WI38 (cell line): ENCODE results near the gene TSHZ2.
"Not testable (repeated sequence)": the region's sequence is repeated elsewhere in the genome, so short reads cannot be mapped to it uniquely, and the experiment has no call there.

Source experiments
- H3K4me3 ChIP-seq: 2 replicates; pipeline ENCODE4 v1.5.1; 2011; ENCODE audit warnings: low read depth, mild to moderate bottlenecking, control low read depth, low read length
- TF ChIP-seq, protein P1 (sequence below): IDR thresholded peaks from 2 replicates; pipeline ENCODE4 v1.5.1; 2012; ENCODE audit warnings: low read depth, mild to moderate bottlenecking, control low read depth, low read length

Gene TSHZ2

DNA sequence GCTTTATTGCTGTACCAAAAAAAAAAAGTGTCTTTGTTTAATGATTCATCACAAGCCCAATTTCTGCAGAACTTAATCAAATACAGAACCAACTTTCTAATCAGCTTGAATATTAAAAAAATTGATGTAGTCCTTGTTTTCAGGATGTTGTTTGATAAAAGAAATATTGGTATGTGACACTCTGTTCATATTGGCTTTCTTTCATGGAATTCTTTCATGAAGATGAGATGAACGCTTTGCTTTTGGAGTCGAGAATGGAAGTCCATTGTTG, 437.2 kb downstream of the TSHZ2 start:
- no peak overlapping the region for H3K4me3 ChIP-seq
- TF ChIP-seq, protein P1, sequence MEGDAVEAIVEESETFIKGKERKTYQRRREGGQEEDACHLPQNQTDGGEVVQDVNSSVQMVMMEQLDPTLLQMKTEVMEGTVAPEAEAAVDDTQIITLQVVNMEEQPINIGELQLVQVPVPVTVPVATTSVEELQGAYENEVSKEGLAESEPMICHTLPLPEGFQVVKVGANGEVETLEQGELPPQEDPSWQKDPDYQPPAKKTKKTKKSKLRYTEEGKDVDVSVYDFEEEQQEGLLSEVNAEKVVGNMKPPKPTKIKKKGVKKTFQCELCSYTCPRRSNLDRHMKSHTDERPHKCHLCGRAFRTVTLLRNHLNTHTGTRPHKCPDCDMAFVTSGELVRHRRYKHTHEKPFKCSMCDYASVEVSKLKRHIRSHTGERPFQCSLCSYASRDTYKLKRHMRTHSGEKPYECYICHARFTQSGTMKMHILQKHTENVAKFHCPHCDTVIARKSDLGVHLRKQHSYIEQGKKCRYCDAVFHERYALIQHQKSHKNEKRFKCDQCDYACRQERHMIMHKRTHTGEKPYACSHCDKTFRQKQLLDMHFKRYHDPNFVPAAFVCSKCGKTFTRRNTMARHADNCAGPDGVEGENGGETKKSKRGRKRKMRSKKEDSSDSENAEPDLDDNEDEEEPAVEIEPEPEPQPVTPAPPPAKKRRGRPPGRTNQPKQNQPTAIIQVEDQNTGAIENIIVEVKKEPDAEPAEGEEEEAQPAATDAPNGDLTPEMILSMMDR, result no peak

DNA sequence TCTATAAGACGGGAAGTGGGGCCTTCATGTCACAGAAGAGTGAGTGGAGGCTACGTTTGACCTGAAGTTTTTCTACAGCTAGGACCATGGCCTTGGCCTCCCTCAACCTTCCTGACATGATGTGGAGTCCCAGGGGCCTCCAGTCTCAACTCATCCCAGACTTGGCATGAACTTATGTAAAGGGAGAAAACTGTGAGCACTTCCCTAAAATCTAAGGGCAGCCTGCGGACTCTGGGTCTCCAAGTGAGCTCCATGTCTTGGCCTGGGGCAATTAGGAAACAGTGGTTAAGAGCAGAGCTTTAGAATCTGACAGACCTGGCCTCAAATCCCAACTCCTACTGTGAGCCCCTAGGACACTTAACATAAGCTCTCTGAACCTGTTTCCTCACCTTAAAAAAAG, 439.0 kb downstream of the TSHZ2 start:
- no peak overlapping the region for H3K4me3 ChIP-seq
- TF ChIP-seq, protein P1, result no peak

DNA sequence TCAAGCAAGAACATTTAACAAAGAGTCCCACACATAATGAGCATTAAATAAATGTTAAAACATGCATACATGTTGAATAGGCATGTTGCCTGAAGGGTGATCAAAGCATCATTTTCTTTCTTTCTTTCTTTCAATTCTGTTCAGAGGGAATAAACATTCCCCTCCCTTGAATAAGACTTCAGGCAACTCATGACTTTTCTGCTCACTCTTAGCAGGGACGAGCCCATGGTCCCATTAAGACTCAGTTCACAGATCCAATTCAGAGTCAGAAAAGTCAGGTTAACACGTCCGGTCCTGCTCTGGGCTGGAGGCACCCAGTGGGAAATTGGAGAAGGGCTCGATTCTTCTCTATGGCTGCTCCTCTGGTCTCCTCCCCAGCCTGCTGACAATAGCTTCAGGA, 439.7 kb downstream of the TSHZ2 start:
- TF ChIP-seq, protein P1, result no peak
- H3K4me3 ChIP-seq, result no peak overlapping the region

DNA sequence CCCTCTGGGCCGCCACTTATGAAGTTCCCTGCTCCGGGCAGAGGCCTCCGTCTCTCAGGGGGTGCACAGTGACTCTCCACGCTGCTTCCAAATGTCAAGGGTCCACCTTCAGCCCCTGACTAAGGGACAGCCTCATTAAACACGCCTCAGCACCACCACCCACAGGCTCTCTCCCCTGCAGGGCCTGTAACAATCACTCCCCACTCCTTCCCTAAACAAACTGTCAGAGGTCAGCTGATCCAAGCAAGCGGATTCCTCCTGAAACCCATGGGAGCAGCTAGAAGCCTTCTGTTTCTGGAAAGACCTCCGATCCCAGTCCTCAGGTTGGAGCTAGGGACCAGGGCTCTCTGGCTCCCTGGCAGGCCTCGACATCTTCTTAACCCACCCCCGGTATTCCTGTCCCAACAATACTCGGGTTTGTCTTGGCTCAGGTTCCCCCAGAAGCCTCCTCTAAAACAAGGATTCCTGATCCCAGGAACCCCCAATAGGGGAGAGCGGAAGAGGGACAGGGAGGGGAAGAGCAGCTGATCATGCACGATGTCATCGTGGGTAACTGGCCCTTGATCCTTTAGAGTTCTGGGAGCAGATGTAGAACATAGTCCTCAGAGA, 440.5 kb downstream of the TSHZ2 start:
- H3K4me3 ChIP-seq, result no peak overlapping the region
- TF ChIP-seq, protein P1, result no peak

DNA sequence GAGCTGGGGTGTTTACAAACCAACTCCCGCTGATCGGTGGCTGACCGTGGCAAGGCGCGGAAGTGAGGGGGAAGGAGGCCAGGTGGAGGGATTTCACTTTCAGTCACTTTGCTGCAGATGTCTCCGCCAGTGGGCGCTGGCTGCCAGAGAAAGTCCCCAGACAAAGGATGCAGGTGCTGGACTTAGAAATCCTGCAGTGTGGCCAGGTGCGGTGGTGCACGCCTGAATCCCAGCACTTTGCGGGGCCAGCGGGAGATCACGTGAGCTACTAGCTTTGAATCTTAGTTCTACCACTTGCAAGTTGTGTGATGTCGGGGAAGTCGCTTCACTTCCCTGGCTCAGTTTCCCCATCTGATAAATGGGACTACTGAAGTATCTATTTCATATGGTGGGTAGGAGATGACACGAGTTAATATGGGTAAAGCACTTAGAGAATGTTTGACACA, 441.1 kb downstream of the TSHZ2 start:
- no peak overlapping the region for H3K4me3 ChIP-seq
- TF ChIP-seq, protein P1, result no peak

DNA sequence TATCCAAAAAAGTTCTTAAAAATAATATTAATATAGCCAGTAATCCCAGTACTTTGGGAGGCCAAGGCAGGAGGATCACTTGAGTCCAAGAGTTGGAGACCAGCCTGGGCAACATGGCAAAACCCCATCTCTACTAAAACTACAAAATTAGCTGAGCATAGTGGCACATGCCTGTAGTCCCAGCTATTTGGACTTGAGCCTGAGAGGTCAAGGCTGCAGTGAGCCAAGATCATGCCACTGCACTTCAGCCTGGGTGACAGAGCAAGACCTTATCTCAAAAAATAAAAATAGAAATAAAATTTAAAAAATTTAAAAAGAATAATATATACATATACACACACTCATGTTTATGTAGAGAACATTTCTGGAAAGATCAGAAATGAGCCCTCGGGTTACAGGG, 441.7 kb downstream of the TSHZ2 start:
- not testable (repeated sequence) for H3K4me3 ChIP-seq

DNA sequence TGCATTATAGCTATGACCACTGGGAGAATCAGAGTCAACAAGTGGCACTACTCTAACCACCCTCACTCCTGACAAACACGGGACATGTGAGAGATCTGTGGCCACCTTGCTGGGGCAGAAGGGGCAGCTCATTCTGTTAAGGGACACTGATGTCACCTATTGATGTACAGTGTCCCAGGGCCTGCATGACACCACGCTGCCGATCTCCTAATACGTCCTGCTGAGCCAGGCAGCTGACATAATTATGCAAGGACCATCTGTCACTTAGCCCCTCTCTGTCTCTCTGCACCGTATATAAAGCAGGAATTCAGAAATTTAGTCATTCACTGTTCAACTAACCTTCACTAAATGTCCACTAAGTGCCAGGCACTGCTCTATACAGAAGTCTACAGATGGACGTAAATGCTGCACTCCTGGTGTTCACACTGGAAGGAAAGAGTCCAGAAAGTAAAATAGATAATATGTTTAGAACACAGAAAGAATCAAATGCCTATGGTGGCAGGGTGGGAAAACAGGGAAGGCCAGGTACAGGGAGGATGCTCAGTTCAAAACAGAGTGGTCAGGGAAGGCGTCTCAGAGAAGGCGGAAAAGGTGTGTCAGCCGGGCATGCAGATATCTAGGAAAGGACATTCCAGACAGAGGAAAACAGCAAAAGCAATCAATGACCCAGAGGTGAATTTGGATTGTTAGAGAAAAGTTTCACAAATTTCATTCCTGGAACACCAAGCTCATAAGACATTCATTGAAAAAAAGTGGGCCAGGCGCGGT, 447.7 kb downstream of the TSHZ2 start:
- no peak overlapping the region for H3K4me3 ChIP-seq
- TF ChIP-seq, protein P1, result no peak

DNA sequence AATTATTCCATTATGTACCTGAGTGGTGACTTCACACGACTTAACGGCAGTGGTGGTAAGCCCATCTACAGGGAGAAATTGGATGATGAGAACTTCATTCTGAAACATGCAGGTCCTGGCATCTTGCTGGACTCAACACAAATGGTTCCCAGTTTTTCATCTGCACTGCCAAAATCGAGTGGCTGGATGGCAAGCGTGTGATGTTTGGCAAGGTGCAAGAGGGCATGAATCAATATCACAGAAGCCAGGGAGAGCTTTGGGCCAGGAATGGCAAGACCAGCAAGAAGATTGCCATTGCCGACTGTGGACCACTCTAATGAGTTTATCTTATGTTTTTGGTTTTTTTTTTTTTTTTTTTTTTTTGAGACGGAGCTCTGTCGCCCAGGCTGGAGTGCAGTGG, 449.2 kb downstream of the TSHZ2 start:
- no peak overlapping the region for H3K4me3 ChIP-seq
- TF ChIP-seq, protein P1, result no peak
